ENCODE measurements around the gene DLG2. TPM values are rescaled to one million over a fixed set of nuclear protein-coding genes. Genes with fewer than 3 reads are reported as not detected.

The DLG2 gene
- total and polyA plus RNA-seq, 12 donors: 1.0 to 14.8 (median 7.4) TPM

DNA sequence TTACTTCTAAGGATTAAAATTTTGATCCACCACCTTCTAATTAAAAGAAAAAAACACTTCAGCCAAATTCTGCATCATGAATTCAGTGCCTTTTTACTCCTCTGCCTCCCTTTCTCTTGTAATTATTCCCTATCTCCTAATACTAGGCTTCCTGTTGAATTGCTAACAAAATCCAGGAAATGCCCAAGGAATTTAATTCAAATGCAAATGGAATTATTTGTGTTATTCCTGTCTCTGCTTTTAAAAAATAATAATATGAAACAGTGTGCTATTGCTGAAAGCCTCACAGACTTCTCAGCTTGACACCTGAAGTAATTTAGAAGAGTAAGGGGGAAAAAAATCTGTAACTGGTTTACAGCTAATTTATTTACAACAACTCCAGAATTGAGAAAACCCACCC lies 85.5 kb downstream of the DLG2 start:
- no peak for ATAC-seq
- no peak for DNase-seq
- Histone ChIP-seq H3K27me3 (no peaks in the 10 kb centered on the region), H3K9me3 (peaks cover 0 to 5% (median 0%) of the 10 kb centered on the region in 11 donors), H3K4me1 (peaks cover 3 to 35% (median 21%) of the 10 kb centered on the region in 9 donors), H3K27ac (peak overlapping the region in 1 of 10 donors; percentile 17), H3K36me3 (peaks cover 0 to 2% (median 0%) of the 10 kb centered on the region in 9 donors), H3K4me3 (no peak overlapping the region)
- TF ChIP-seq, protein P1, sequence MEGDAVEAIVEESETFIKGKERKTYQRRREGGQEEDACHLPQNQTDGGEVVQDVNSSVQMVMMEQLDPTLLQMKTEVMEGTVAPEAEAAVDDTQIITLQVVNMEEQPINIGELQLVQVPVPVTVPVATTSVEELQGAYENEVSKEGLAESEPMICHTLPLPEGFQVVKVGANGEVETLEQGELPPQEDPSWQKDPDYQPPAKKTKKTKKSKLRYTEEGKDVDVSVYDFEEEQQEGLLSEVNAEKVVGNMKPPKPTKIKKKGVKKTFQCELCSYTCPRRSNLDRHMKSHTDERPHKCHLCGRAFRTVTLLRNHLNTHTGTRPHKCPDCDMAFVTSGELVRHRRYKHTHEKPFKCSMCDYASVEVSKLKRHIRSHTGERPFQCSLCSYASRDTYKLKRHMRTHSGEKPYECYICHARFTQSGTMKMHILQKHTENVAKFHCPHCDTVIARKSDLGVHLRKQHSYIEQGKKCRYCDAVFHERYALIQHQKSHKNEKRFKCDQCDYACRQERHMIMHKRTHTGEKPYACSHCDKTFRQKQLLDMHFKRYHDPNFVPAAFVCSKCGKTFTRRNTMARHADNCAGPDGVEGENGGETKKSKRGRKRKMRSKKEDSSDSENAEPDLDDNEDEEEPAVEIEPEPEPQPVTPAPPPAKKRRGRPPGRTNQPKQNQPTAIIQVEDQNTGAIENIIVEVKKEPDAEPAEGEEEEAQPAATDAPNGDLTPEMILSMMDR (IDR thresholded peaks at IDR 0.05): no peak
- intact Hi-C loops (cut with DNase I): no loop called here

- Histone ChIP-seq H3K4me3 (no peak overlapping the region), H3K9me3 (peaks cover 0 to 5% (median 0%) of the 10 kb centered on the region in 11 donors), H3K36me3 (peaks cover 0 to 4% (median 0%) of the 10 kb centered on the region in 9 donors), H3K27me3 (no peaks in the 10 kb centered on the region), H3K4me1 (peaks cover 3 to 35% (median 21%) of the 10 kb centered on the region in 9 donors), H3K27ac (peak overlapping the region in 4 of 10 donors; percentile 5 to 56 (median 38))
- intact Hi-C loops (cut with DNase I): no loop called here
- TF ChIP-seq, protein P1 (IDR thresholded peaks at IDR 0.05): peak in 3 of 9 donors; percentile 12 to 28 (median 13)
- DNase-seq: no peak
- peak in 6 of 8 donors; percentile 28 to 75 (median 53) for ATAC-seq
- 51 to 59% methylated on average over 6 of the region's 6 CpGs for WGBS, 2 donors
These were observed 86.4 kb downstream of the DLG2 start for GRCh38 chr11:85540635-85541205.

DNA sequence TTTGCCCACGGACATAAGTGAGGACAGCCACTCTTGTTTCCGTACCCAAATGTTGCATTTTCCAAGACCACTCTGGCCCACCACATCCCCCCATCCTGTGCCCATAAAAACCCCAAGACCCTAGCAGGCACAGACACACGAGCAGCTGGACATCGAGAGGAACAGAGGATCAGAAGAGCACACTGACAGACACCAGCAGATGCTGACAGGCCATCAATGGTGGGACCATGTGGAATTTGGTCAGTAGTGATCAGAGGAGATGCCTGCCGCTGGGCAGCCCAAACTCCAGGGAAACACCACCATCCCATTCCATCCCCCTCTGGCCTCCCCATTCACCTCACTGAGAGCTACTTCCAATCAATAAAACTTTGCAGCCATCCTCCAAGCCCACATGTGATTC lies 87.0 kb downstream of the DLG2 start:
- Histone ChIP-seq H3K36me3 (peaks cover 0 to 4% (median 0%) of the 10 kb centered on the region in 9 donors), H3K9me3 (peaks cover 0 to 5% (median 0%) of the 10 kb centered on the region in 11 donors), H3K4me1 (peaks cover 3 to 35% (median 21%) of the 10 kb centered on the region in 9 donors), H3K4me3 (no peak overlapping the region), H3K27ac (peak overlapping the region in 4 of 10 donors; percentile 5 to 56 (median 38)), H3K27me3 (no peaks in the 10 kb centered on the region)
- WGBS, 2 donors: 69 to 78% methylated on average over 5 of the region's 5 CpGs
- TF ChIP-seq, protein P1 (IDR thresholded peaks at IDR 0.05): no peak
- DNase-seq: no peak
- intact Hi-C loops (cut with DNase I): no loop called here
- ATAC-seq: peak in 2 of 8 donors; percentile 8 to 21

DNA sequence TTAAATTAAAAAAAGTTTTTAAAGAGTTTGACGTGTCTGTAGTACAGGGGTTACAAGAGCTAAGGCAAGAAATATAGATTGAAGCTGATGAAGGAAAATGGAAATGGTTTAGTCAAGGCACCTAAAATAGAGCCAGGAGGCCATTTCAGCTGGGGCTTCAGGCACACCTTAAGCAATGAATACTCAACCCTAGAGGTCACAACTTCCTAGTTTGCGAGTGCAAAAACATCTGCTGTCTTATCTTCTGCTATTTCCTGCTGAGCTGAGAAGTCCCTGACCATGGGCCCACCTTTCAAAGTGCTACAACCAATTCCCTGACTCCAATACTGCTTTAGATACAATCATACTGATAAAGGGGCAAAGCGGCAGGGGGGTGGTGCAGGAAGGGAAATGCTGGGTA lies 87.4 kb downstream of the DLG2 start:
- intact Hi-C loops (cut with DNase I): no loop called here
- no peaks in the 10 kb centered on the region for H3K27me3 ChIP-seq
- ATAC-seq (peak in 5 of 8 donors; percentile 30 to 75 (median 50)), DNase-seq (no peak)
- H3K9me3 ChIP-seq: peaks cover 0 to 9% (median 2%) of the 10 kb centered on the region in 11 donors
- TF ChIP-seq, protein P1 (IDR thresholded peaks at IDR 0.05): no peak
- peaks cover 0 to 9% (median 0%) of the 10 kb centered on the region in 9 donors for H3K36me3 ChIP-seq
- H3K4me1 ChIP-seq: peaks cover 3 to 35% (median 21%) of the 10 kb centered on the region in 9 donors
- H3K27ac ChIP-seq: peak overlapping the region in 4 of 10 donors; percentile 5 to 56 (median 38)
- WGBS, 2 donors: 61 to 67% methylated on average over 3 of the region's 3 CpGs
- H3K4me3 ChIP-seq: no peak overlapping the region

Data from heart right ventricle (tissue), 16 donors.